ENCODE data around the gene FAM20C.

- TF ChIP-seq CTCF (IDR thresholded peaks at IDR 0.05; ENCODE audit: extremely low read depth in 1 of 2, insufficient read depth in 1 of 2, low read depth in 1 of 2, low read length in 2 of 2) (no peak), POLR2A (IDR thresholded peaks at IDR 0.05; ENCODE audit: low read depth, low read length) (no peak), EZH2 (IDR thresholded peaks at IDR 0.05; ENCODE audit: borderline replicate concordance, low read depth, low read length, severe bottlenecking) (no peak), JUN (IDR thresholded peaks at IDR 0.05; ENCODE audit: borderline replicate concordance, insufficient read depth, insufficient read length, low read depth) (no peak), POLR2AphosphoS5 (IDR thresholded peaks at IDR 0.05; ENCODE audit: insufficient read depth, low read depth, low read length) (no peak), MAX (IDR thresholded peaks at IDR 0.05; ENCODE audit: insufficient read depth, insufficient read length) (no peak)
These were observed 63.5 kb downstream of the FAM20C start for GRCh38 chr7:255721-256361.
